H9 (cell line): Measurements from ENCODE around the gene PHC3. TPM values are rescaled to one million over a fixed set of nuclear protein-coding genes. Genes with fewer than 3 reads are reported as not detected.

Experiments
- DNase-seq: peaks from one replicate; pipeline ENCODE4 v3.0.0-alpha.2; 2017
- H2AFZ ChIP-seq: one replicate; pipeline ENCODE4 v1.6.1; 2013; ENCODE audit warnings: mild to moderate bottlenecking, low read length, control low read depth, moderate library complexity
- H2AK5ac ChIP-seq: 2 replicates; pipeline ENCODE4 v1.6.1; 2013; ENCODE audit warnings: low read length, control low read depth, mixed read lengths; ENCODE audit not compliant: insufficient read length
- H2BK120ac ChIP-seq: one replicate; pipeline ENCODE4 v1.6.1; 2013; ENCODE audit warnings: low read depth, mild to moderate bottlenecking, low read length, control low read depth, inconsistent platforms; ENCODE audit not compliant: poor library complexity, severe bottlenecking
- H2BK12ac ChIP-seq: 2 replicates; pipeline ENCODE4 v1.6.1; 2013; ENCODE audit warnings: low read length, control low read depth, mixed read lengths, low read depth; ENCODE audit not compliant: insufficient read length
- H2BK15ac ChIP-seq: 2 replicates; pipeline ENCODE4 v1.6.1; 2013; ENCODE audit warnings: low read depth, low read length, control low read depth
- H2BK20ac ChIP-seq: one replicate; pipeline ENCODE4 v1.6.1; 2013; ENCODE audit warnings: low read depth, mild to moderate bottlenecking, low read length, control low read depth, inconsistent platforms; ENCODE audit not compliant: poor library complexity, severe bottlenecking
- H2BK5ac ChIP-seq: 2 replicates; pipeline ENCODE4 v1.6.1; 2013; ENCODE audit warnings: low read length, control low read depth, mixed read lengths; ENCODE audit not compliant: insufficient read length
- H3K14ac ChIP-seq: 2 replicates; pipeline ENCODE4 v1.6.1; 2013; ENCODE audit warnings: low read length, control low read depth; ENCODE audit not compliant: insufficient read depth
- H3K18ac ChIP-seq: 2 replicates; pipeline ENCODE4 v1.6.1; 2013; ENCODE audit warnings: low read depth, mild to moderate bottlenecking, mixed read lengths, low read length, control low read depth; ENCODE audit not compliant: insufficient read length
- H3K23ac ChIP-seq: 2 replicates; pipeline ENCODE4 v1.6.1; 2013; ENCODE audit warnings: low read length, control low read depth, mixed read lengths, low read depth; ENCODE audit not compliant: insufficient read length
- H3K23me2 ChIP-seq: 2 replicates; pipeline ENCODE4 v1.6.1; 2013; ENCODE audit warnings: low read depth, mild to moderate bottlenecking, mixed read lengths, low read length, control low read depth; ENCODE audit not compliant: insufficient read length, poor library complexity, severe bottlenecking
- H3K27ac ChIP-seq: 2 replicates; pipeline ENCODE4 v1.5.1; 2013; ENCODE audit warnings: low read length, control low read depth, mixed read lengths, low read depth; ENCODE audit not compliant: insufficient read length
- H3K27me3 ChIP-seq: 2 replicates; pipeline ENCODE4 v1.6.1; 2013; ENCODE audit warnings: low read length, control low read depth, inconsistent platforms; ENCODE audit not compliant: insufficient read depth
- H3K4ac ChIP-seq: 2 replicates; pipeline ENCODE4 v1.6.1; 2013; ENCODE audit warnings: low read depth, mild to moderate bottlenecking, control low read depth, inconsistent platforms, low read length, moderate library complexity
- H3K4me1 ChIP-seq: 2 replicates; pipeline ENCODE4 v1.6.1; 2013; ENCODE audit warnings: low read length, control low read depth, inconsistent platforms; ENCODE audit not compliant: insufficient read depth
- H3K4me2 ChIP-seq: 2 replicates; pipeline ENCODE4 v1.6.1; 2013; ENCODE audit warnings: low read length, control low read depth, mixed read lengths; ENCODE audit not compliant: insufficient read length, insufficient read depth
- H3K56ac ChIP-seq: 2 replicates; pipeline ENCODE4 v1.6.1; 2013; ENCODE audit warnings: low read depth, mild to moderate bottlenecking, mixed read lengths, low read length, control low read depth; ENCODE audit not compliant: insufficient read length
- H3K79me1 ChIP-seq: 2 replicates; pipeline ENCODE4 v1.6.1; 2013; ENCODE audit warnings: low read depth, mild to moderate bottlenecking, moderate library complexity, low read length, control low read depth, inconsistent platforms; ENCODE audit not compliant: insufficient read depth, poor library complexity, severe bottlenecking
- H3K79me2 ChIP-seq: 2 replicates; pipeline ENCODE4 v1.6.1; 2013; ENCODE audit warnings: low read length, control low read depth, inconsistent platforms; ENCODE audit not compliant: insufficient read depth
- H3K9ac ChIP-seq: 2 replicates; pipeline ENCODE4 v1.6.1; 2013; ENCODE audit warnings: low read length, control low read depth, mixed read lengths; ENCODE audit not compliant: insufficient read length; ENCODE audit errors: extremely low read depth
- H3K9me3 ChIP-seq: one replicate; pipeline ENCODE4 v1.6.1; 2013; ENCODE audit warnings: low read depth, low read length, inconsistent platforms; ENCODE audit not compliant: control insufficient read depth
- H3T11ph ChIP-seq: one replicate; pipeline ENCODE4 v1.6.1; 2013; ENCODE audit warnings: mild to moderate bottlenecking, low read length, control low read depth, inconsistent platforms
- H4K20me1 ChIP-seq: one replicate; pipeline ENCODE4 v1.6.1; 2013; ENCODE audit not compliant: control insufficient read depth, insufficient read length, insufficient read depth
- H4K5ac ChIP-seq: 2 replicates; pipeline ENCODE4 v1.6.1; 2013; ENCODE audit warnings: low read depth, mild to moderate bottlenecking, mixed read lengths, low read length, control low read depth; ENCODE audit not compliant: insufficient read length
- H4K8ac ChIP-seq: replicated peaks from 2 replicates; pipeline ENCODE4 v1.6.1; 2013; ENCODE audit warnings: low read length, control low read depth, mixed read lengths, low read depth; ENCODE audit not compliant: insufficient read length
- H4K91ac ChIP-seq: 2 replicates; pipeline ENCODE4 v1.6.1; 2013; ENCODE audit warnings: low read depth, mild to moderate bottlenecking, moderate library complexity, mixed read lengths, low read length, control low read depth; ENCODE audit not compliant: insufficient read length
- H3K27ac Mint-ChIP-seq, 3 experiments: 2 replicates in 2 of 3; 3 replicates in 1 of 3; pipeline ENCODE4 v1.8.0; 2020 to 2021; ENCODE audit warnings: mixed read lengths in 3 of 3, mild to moderate bottlenecking in 1 of 3, moderate library complexity in 1 of 3
- H3K27me3 Mint-ChIP-seq: 2 replicates; pipeline ENCODE4 v1.8.0; 2021; ENCODE audit warnings: low read depth, mild to moderate bottlenecking, moderate library complexity, mixed read lengths
- H3K36me3 Mint-ChIP-seq, 3 experiments: 2 replicates in 2 of 3; 3 replicates in 1 of 3; pipeline ENCODE4 v1.8.0; 2020 to 2021; ENCODE audit warnings: low read depth in 3 of 3, mixed read lengths in 3 of 3; ENCODE audit not compliant: insufficient read depth in 1 of 3
- H3K4me1 Mint-ChIP-seq, 2 experiments: 2 replicates each; pipeline ENCODE4 v1.8.0; 2020; ENCODE audit warnings: mixed read lengths in 2 of 2
- H3K4me3 Mint-ChIP-seq, 2 experiments: 2 replicates in 1 of 2; 3 replicates in 1 of 2; pipeline ENCODE4 v1.8.0; 2020 to 2021; ENCODE audit warnings: mild to moderate bottlenecking in 2 of 2, mixed read lengths in 2 of 2, moderate library complexity in 1 of 2
- H3K9me3 Mint-ChIP-seq, 2 experiments: 2 replicates in 1 of 2; 3 replicates in 1 of 2; pipeline ENCODE4 v1.8.0; 2020; ENCODE audit warnings: mild to moderate bottlenecking in 2 of 2, mixed read lengths in 2 of 2, moderate library complexity in 1 of 2
- CTCF ChIP-seq: fragments of 200-600 bp; sonication (generic); conservative IDR thresholded peaks from 3 replicates; pipeline ENCODE4 v1.8.0; 2021; ENCODE audit warnings: antibody characterized with exemption, mild to moderate bottlenecking
- WGBS: extraction: QIAGEN DNeasy Blood & Tissue Kit; methylation state at CpG from one replicate; pipeline ENCODE4 v1.1.7; 2013; ENCODE audit warnings: missing lambda C conversion rate, low lambda C conversion rate, mixed read lengths; ENCODE audit not compliant: insufficient read length; ENCODE audit errors: extremely low coverage; 5-methylcytosine and 5-hydroxymethylcytosine counted together
- total RNA-seq: library from RNA; stranded (reverse); gene quantifications from 2 replicates; pipeline ENCODE4 v1.2.1, GENCODE V29; 2021

PHC3 gene
- total RNA-seq, 1 experiment from 2014 or later, result 26.4 TPM

GRCh38 chr3:170056710-170057454, 124.7 kb downstream of the PHC3 start:
- H2BK12ac ChIP-seq, result no peak overlapping the region
- H3K56ac ChIP-seq, result no peak overlapping the region
- no peak overlapping the region for H2AK5ac ChIP-seq
- no peak overlapping the region for H4K5ac ChIP-seq
- no peak overlapping the region for H3K18ac ChIP-seq
- Mint-ChIP-seq H3K4me3 (no peak overlapping the region), H3K27ac (peak overlapping the region in 2 of 3 experiments; percentile 20 to 41; a peak in 3 of 7 replicates), H3K4me1 (peaks cover 31 to 39% of the 10 kb centered on the region in 2 experiments), H3K36me3 (peaks cover 7 to 10% (median 9%) of the 10 kb centered on the region in 3 experiments; a peak in 6 of 7 replicates), H3K9me3 (peaks cover 0 to 6% of the 10 kb centered on the region in 2 experiments; a peak in 2 of 5 replicates), H3K27me3 (no peaks in the 10 kb centered on the region)
- H2BK20ac ChIP-seq, result no peak overlapping the region
- no peak overlapping the region for H4K8ac ChIP-seq
- no peak overlapping the region for H2BK120ac ChIP-seq
- H3K79me2 ChIP-seq, result no peaks in the 10 kb centered on the region; the same call in 1 of the 2 replicates
- no peak overlapping the region for H2AFZ ChIP-seq
- no peaks in the 10 kb centered on the region for H3K9me3 ChIP-seq
- no peak overlapping the region for H3K4me2 ChIP-seq
- WGBS, result no CpG with 5 or more reads among the region's 3 CpGs
- H2BK5ac ChIP-seq, result no peak overlapping the region
- H3K27me3 ChIP-seq, result no peaks in the 10 kb centered on the region
- no peak overlapping the region for H3T11ph ChIP-seq
- no peak overlapping the region for H2BK15ac ChIP-seq
- no peak for TF ChIP-seq CTCF
- no peak overlapping the region for H3K14ac ChIP-seq
- no peak overlapping the region for H3K9ac ChIP-seq
- H3K4ac ChIP-seq, result no peak overlapping the region
- H4K20me1 ChIP-seq, result no peaks in the 10 kb centered on the region
- no peak overlapping the region for H3K23ac ChIP-seq
- no peak for DNase-seq
- H4K91ac ChIP-seq, result no peak overlapping the region
- H3K23me2 ChIP-seq, result no peaks in the 10 kb centered on the region
- peaks cover 8% of the 10 kb centered on the region; the same call in 1 of the 2 replicates for H3K4me1 ChIP-seq
- H3K27ac ChIP-seq, result no peak overlapping the region
- no peaks in the 10 kb centered on the region for H3K79me1 ChIP-seq
